RWPE2 (cell line): ENCODE data around the gene RGL2.

Experiments used
- ATAC-seq: fragments of 200-7000 bp; cut with Tn5 transposase; 3 replicates; pipeline ENCODE4 v1.9.1; 2021; ENCODE audit warnings: low read depth
- DNase-seq: peaks from one replicate; pipeline ENCODE4 v3.0.0-alpha.2; 2020; ENCODE audit warnings: low spot score
- H3K27ac ChIP-seq: fragments of 450-650 bp; 2 replicates; pipeline ENCODE4 v1.5.1; 2017; ENCODE audit warnings: mild to moderate bottlenecking; ENCODE audit not compliant: poor library complexity, severe bottlenecking
- H3K27me3 ChIP-seq: fragments of 250-450 bp; sonication (Bioruptor Pico); 2 replicates; pipeline ENCODE4 v1.5.1; 2021; ENCODE audit warnings: mild to moderate bottlenecking, moderate library complexity; ENCODE audit not compliant: insufficient read depth, poor library complexity, severe bottlenecking
- H3K36me3 ChIP-seq: fragments of 250-450 bp; sonication (Bioruptor Pico); 2 replicates; pipeline ENCODE4 v1.5.1; 2020; ENCODE audit warnings: low read depth, mild to moderate bottlenecking, moderate library complexity
- H3K4me1 ChIP-seq: fragments of 250-450 bp; sonication (Bioruptor Pico); 2 replicates; pipeline ENCODE4 v1.5.1; 2021; ENCODE audit warnings: mild to moderate bottlenecking, moderate library complexity; ENCODE audit not compliant: insufficient read depth, poor library complexity, severe bottlenecking
- H3K4me3 ChIP-seq: fragments of 250-450 bp; sonication (Bioruptor Pico); 2 replicates; pipeline ENCODE4 v1.5.1; 2021; ENCODE audit warnings: mild to moderate bottlenecking, moderate library complexity; ENCODE audit not compliant: severe bottlenecking
- H3K9me3 ChIP-seq: fragments of 250-450 bp; sonication (Bioruptor Pico); 2 replicates; pipeline ENCODE4 v1.5.1; 2021; ENCODE audit warnings: mild to moderate bottlenecking, moderate library complexity; ENCODE audit not compliant: severe bottlenecking
- CTCF ChIP-seq: fragments of 450-650 bp; IDR thresholded peaks from one replicate; pipeline ENCODE4 v1.5.1; 2017; ENCODE audit warnings: mild to moderate bottlenecking, moderate library complexity; ENCODE audit not compliant: poor library complexity, severe bottlenecking

Gene RGL2

GRCh38 chr6:33251395-33252012 is 47.2 kb downstream of the RGL2 start:
- Histone ChIP-seq H3K36me3 (peaks cover 20% of the 10 kb centered on the region), H3K4me3 (no peak overlapping the region), H3K27ac (no peak overlapping the region), H3K27me3 (no peaks in the 10 kb centered on the region), H3K9me3 (no peaks in the 10 kb centered on the region), H3K4me1 (peaks cover 14% of the 10 kb centered on the region)
- ATAC-seq (no peak), DNase-seq (no peak)
- TF ChIP-seq CTCF, result no peak

- no peak for DNase-seq
- H3K4me3 ChIP-seq, result no peak overlapping the region
Measured at GRCh38 chr6:33250731-33251130, 48.0 kb downstream of the RGL2 start.

GRCh38 chr6:33249732-33250630 is 48.8 kb downstream of the RGL2 start:
- H3K36me3 ChIP-seq, result peaks cover 18% of the 10 kb centered on the region
- H3K27ac ChIP-seq, result peak overlapping the region; percentile 83
- TF ChIP-seq CTCF, result no peak
- peak; percentile 24 for ATAC-seq
- peaks cover 14% of the 10 kb centered on the region for H3K4me1 ChIP-seq
- H3K4me3 ChIP-seq, result peak overlapping the region; percentile 38
- H3K9me3 ChIP-seq, result no peaks in the 10 kb centered on the region
- no peaks in the 10 kb centered on the region for H3K27me3 ChIP-seq
- peak; percentile 28 for DNase-seq

More at GRCh38 chr6:33250731-33251130, 48.0 kb downstream of the RGL2 start:
- Histone ChIP-seq H3K27ac (peak overlapping the region; percentile 83), H3K4me1 (peaks cover 14% of the 10 kb centered on the region), H3K27me3 (no peaks in the 10 kb centered on the region), H3K9me3 (no peaks in the 10 kb centered on the region), H3K36me3 (peaks cover 20% of the 10 kb centered on the region)
- TF ChIP-seq CTCF, result no peak
- no peak for ATAC-seq

- peaks cover 10% of the 10 kb centered on the region for H3K4me1 ChIP-seq
Measured at GRCh38 chr6:33248932-33249731, 49.6 kb downstream of the RGL2 start.

More at GRCh38 chr6:33248932-33249731, 49.6 kb downstream of the RGL2 start:
- no peaks in the 10 kb centered on the region for H3K27me3 ChIP-seq
- no peaks in the 10 kb centered on the region for H3K9me3 ChIP-seq
- TF ChIP-seq CTCF, result no peak
- H3K36me3 ChIP-seq, result peaks cover 13% of the 10 kb centered on the region
- DNase-seq (peak; percentile 98), ATAC-seq (peak; percentile 90)
- H3K27ac ChIP-seq, result peak overlapping the region; percentile 83
- H3K4me3 ChIP-seq, result peak overlapping the region; percentile 38
